Right ventricle myocardium inferior (tissue), 1 donor: ENCODE measurements around the gene DARS2. TPM values are rescaled to one million over a fixed set of nuclear protein-coding genes. Genes with fewer than 3 reads are reported as not detected.
A peak's percentile ranks its signal among the peaks of the same experiment; 100 is the strongest.
"Not testable (repeated sequence)": the region's sequence is repeated elsewhere in the genome, so short reads cannot be mapped to it uniquely, and the experiment has no call there.

Experiments used
- ATAC-seq: fragments of 200-7000 bp; cut with Tn5 transposase; one replicate; pipeline ENCODE4 v1.9.1; 2020; ENCODE audit warnings: mild to moderate bottlenecking, moderate library complexity
- DNase-seq: peaks from one replicate; pipeline ENCODE4 v3.0.0; 2021; ENCODE audit errors: missing footprints
- intact Hi-C: fragments of 100-400 bp; cut with DNase I; formaldehyde crosslinking; loops from one replicate; pipeline ENCODE4 v1.11.0; 2022
- total RNA-seq: library from RNA; stranded (reverse); fragmentation: NEBNext Ultra II Directional; extraction: Animal tissue kit (Norgen Biotek cat#: 25700); gene quantifications from one replicate; pipeline ENCODE4 v1.2.1, GENCODE V29; 2021
- donor health status: DM: no; HTN: yes; CAD: no; lungs with severe emphysema.

The DARS2 gene
- total RNA-seq, 1 donor from 2014 or later, result 13.5 TPM

DNA sequence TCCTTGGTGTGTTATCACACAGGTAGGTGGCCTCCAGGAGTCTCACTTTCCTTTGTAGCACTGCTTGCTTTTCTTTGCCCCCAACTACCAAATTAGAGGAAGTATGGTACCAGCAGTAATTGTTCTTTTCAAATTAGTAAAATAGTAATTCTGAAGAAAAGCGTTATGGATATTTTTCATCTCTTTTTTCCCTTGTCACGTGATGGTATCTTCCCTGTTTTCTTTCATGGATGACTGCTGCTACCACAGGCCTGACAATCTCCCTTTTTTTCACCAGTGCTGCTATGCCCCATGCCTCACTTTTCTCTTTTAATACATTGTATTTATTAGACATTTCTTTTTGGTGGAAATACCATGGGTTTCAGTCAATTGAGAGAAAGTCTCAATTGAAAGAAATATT lies 47.0 kb downstream of the DARS2 start:
- intact Hi-C loops, result loop anchor here (10.0 kb wide), 1 partner anchor 203 kb away; no protein-coding TSS in a partner anchor

DNA sequence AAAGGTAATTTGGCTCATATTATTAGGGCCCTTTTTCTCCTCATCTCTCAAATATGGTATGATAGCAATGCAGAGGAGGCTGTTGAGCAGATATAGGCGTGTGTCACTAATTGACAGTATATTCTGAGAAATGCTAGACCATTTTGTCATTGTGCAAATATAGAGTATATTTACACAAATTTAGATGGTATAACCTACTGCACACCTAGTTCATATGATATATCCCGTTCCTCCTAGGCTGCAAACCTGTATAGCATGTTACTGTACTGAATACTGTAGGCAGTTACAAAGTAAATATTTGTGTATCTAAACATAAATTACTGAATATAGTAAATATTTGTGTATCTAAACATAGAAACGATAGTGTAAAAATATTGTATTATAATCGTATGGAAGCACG lies 52.3 kb downstream of the DARS2 start:
- ATAC-seq (no peak), DNase-seq (no peak)
- intact Hi-C loops, result loop anchor here (10.0 kb wide), 1 partner anchor 198 kb away; no protein-coding TSS in a partner anchor

More for the DNA sequence above, 47.0 kb downstream of the DARS2 start:
- ATAC-seq, result no peak
- no peak for DNase-seq

- intact Hi-C loops, result loop anchor here (10.0 kb wide), 1 partner anchor 197 kb away; no protein-coding TSS in a partner anchor
- DNase-seq, result no peak
- ATAC-seq, result no peak
Measured at GRCh38 chr1:173878251-173878650, 53.8 kb downstream of the DARS2 start.

GRCh38 chr1:173881117-173881516 lies 56.6 kb downstream of the DARS2 start:
- DNase-seq, ATAC-seq, intact Hi-C loops: not testable (repeated sequence)

GRCh38 chr1:173884701-173885100 lies 60.2 kb downstream of the DARS2 start:
- ATAC-seq, result no peak
- DNase-seq, result peak; percentile 21
- intact Hi-C loops, result no loop called here

DNA sequence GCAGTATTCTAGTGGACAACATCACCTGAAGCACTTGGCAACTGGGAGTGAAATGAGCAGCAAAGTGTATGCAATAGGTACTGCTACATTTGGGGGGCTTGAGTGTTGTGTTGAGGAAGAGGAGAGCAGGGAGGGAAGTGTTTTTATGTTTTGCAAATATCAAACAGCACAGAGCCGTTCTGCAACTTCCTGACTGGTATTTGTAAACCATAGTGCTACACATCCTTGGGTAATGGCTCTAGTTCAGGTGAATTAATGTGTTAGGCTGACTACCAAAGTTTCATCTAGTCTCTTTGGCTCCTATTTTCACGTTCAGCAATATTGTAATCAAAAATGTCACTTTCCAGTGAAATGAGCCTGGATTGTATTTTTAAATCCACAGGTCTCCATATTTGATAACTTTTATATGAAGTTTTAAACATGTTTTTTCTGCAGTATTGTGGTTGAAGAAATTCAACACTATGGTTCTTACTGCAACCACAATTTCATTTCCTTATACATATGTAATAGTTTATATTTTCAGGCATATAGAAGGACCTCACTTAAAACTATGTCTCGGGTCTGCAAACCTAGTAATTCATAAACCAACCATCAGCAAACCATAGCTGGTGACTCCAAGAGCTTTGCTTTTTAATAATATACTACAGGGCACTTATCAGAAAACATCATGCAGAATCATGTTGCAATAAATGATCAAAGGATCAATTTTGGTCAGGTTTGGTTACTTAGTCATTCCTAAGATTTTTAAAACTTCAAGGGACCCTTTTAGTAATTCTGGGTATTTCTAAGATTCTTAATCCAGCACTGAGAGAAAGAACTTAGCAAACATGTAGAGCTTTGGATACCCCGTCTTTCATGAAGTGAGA lies 62.5 kb downstream of the DARS2 start:
- ATAC-seq (no peak), DNase-seq (no peak)
- intact Hi-C loops, result no loop called here

- no peak for ATAC-seq
- no peak for DNase-seq
- intact Hi-C loops, result no loop called here
Measured at GRCh38 chr1:173887627-173888026, 63.2 kb downstream of the DARS2 start.

- intact Hi-C loops, result no loop called here
- DNase-seq (no peak), ATAC-seq (no peak)
Measured at GRCh38 chr1:173888749-173889148, 64.3 kb downstream of the DARS2 start.

DNA sequence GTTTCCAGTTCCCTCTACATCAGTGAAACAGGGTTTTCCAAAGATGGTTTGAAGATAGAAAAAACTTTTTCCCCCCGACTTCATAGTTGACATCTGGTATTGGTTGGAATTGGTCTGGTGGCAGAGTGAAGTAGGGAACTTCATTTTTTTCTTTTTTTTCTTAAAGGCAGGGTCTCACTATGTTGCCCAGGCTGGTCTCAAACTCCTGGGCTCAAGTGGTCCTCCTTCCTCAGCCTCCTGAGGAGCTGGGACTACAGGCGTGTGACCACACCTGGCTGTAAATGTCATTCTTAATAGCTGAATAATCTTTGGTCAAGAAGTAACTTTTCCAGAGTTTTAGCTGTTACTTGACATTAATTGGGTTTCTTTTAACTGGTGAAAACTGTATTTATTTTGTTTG lies 65.4 kb downstream of the DARS2 start:
- intact Hi-C loops, result no loop called here
- no peak for DNase-seq
- no peak for ATAC-seq

DNA sequence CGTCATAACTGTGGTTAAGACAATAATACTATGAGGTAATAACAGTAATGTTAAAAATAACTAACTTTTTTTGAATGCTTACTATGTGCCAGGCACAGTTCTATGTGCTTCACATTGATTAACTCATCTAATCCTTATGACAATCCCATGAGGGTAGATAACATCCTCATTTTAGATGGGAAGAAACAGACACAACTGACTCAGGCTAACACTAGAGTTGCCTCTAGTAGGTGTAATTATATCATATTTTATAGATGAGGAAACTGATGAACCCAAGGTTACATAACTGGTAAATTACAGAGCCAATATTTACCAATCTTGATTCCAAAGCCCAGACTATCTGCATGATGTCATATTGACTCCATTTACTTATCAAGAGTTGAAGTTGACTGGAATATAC lies 69.1 kb downstream of the DARS2 start:
- DNase-seq (no peak), ATAC-seq (no peak)
- intact Hi-C loops, result no loop called here

DNA sequence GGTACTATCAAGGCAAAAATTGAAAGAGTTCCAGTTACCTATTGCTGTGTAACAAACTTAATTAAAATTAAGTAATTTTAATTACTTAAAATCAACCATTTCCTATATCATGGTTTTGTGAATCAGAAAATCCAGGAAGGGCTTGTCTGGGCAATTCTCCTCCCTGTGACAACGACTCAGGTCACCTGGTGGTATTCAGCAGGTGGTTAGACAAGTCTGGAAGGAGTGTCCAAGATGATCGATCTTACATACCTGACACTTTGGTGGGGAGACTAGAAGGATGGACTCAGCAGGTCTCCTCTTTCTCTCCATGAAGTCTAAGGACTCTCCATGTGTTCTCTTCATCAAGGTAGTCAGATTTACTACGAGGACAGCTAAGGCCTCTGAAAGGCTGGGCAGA lies 69.7 kb downstream of the DARS2 start:
- intact Hi-C loops, result no loop called here
- ATAC-seq, result no peak

DNA sequence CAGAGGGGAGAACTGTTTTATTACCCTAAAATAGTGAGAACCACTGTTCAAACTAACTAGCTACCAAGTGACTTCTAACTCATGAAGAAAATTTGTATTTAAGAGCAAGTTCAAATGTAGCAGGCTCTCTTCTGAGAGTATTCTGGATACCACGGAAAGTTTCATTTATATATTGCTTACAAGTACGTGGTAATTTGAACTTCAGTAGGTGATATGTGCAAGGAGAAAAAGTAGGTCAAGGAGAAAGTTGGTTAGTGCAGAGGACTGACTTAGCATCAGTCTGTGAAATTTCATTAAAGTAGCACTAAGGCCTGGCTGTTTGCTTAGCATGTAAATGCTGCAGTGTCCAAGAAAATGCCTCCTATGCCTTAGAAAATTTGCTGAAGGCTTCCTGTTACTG lies 76.0 kb downstream of the DARS2 start:
- DNase-seq, result no peak
- no peak for ATAC-seq
- intact Hi-C loops, result no loop called here

More for the DNA sequence above, 69.7 kb downstream of the DARS2 start:
- no peak for DNase-seq

DNA sequence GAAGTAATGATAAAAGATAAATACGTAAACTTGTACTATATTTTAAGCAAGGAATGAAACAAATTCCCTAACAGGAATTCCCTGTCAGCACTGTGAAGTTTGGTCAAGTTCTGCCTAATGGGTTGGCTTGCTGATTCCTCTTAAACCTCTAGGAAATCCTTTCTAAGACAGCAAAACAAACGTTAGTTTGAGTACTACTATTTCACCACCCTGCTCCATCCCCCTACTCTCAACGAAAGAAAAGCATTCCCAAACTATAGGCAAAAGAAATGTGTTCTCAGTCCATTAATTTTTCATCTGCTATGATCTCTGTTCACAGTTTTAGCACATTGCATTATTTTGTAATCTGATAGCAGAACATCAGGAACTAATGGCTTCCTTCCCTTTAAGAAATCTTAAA lies 76.5 kb downstream of the DARS2 start:
- ATAC-seq, result no peak
- intact Hi-C loops, result no loop called here
- DNase-seq, result no peak

DNA sequence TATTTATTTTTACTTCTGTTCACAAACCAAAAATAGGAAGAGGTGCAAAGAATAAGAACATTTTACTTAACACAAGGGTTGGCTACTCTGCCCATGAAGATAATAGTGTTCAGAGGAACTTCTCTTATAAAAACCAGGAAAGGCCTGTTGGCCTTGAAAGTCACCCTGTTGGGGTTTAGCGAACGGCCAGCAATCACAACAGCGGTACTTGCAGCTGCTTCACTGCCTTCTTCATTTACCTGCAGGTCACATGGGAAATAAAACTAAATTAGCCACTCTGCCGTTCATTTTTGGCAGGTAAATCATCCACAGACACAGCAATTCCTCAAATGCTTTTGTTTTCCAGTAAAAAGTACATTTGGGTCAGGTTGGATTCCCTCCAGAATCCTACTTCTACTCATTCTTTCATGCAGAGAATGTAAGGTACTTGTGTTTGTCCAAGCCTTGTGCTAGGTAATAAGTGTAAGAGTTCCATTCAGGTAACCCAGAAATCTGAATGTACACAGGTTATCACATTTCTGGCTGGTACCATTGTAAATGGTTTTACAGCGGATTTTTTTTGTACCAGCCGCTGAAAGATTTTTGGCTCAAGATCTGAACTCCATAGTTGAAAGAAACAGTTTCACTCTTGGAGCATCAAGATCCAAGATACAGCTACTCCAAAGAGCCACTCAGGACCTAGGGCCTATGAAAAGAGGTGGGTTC lies 79.5 kb downstream of the DARS2 start:
- DNase-seq (no peak), ATAC-seq (no peak)
- intact Hi-C loops, result no loop called here

Other genes with a start within 250 kb of the DARS2 start
- gene SLC9C2, start 221.6 kb upstream of the DARS2 start, total RNA-seq, result 0.16 TPM
- gene TEX50, start 189.3 kb upstream of the DARS2 start, total RNA-seq, result not detected
- 0.16 TPM for gene ANKRD45, start 154.8 kb upstream of the DARS2 start, total RNA-seq
- gene KLHL20, start 109.7 kb upstream of the DARS2 start, total RNA-seq, result 16.5 TPM
- 3.3 TPM for gene CENPL, start 210 bp downstream of the DARS2 start, total RNA-seq
- gene GAS5, start 43.3 kb downstream of the DARS2 start, total RNA-seq, result 46.4 TPM
- gene ZBTB37, start 43.7 kb downstream of the DARS2 start, total RNA-seq, result 7.7 TPM
- gene SERPINC1, start 92.7 kb downstream of the DARS2 start, total RNA-seq, result 0.46 TPM
- 20.2 TPM for gene RC3H1, start 197.7 kb downstream of the DARS2 start, total RNA-seq